HG03280 (cell line): ENCODE measurements around the gene PIGW.

Experiments used
- ATAC-seq: cut with Tn5 transposase; IDR thresholded peaks from one replicate; pipeline ENCODE4 v1.9.1; 2021; ENCODE audit warnings: mild to moderate bottlenecking, moderate library complexity; ENCODE audit not compliant: unreplicated experiment

The PIGW gene

DNA sequence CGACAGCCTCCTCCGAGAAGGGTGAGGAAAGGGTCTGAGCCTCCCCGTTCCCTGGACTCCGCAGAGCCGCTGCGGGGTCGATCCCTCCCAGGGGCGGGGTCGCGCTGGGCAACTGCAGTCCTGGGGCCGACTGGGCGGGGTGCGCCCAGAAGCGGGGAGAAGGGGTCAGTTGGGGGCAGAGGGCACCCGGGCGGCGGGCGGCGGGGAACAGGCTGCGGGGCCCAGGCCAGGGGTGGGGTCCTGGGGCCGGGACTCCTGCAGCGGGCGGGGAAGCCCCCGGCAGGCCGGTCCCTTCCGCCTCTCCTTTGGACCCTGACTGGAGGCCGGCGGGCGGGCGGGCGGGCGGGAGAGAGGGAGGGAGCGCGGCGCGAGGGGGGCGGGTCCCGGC lies 10.3 kb downstream of the PIGW start:
- peak; percentile 36 for ATAC-seq

DNA sequence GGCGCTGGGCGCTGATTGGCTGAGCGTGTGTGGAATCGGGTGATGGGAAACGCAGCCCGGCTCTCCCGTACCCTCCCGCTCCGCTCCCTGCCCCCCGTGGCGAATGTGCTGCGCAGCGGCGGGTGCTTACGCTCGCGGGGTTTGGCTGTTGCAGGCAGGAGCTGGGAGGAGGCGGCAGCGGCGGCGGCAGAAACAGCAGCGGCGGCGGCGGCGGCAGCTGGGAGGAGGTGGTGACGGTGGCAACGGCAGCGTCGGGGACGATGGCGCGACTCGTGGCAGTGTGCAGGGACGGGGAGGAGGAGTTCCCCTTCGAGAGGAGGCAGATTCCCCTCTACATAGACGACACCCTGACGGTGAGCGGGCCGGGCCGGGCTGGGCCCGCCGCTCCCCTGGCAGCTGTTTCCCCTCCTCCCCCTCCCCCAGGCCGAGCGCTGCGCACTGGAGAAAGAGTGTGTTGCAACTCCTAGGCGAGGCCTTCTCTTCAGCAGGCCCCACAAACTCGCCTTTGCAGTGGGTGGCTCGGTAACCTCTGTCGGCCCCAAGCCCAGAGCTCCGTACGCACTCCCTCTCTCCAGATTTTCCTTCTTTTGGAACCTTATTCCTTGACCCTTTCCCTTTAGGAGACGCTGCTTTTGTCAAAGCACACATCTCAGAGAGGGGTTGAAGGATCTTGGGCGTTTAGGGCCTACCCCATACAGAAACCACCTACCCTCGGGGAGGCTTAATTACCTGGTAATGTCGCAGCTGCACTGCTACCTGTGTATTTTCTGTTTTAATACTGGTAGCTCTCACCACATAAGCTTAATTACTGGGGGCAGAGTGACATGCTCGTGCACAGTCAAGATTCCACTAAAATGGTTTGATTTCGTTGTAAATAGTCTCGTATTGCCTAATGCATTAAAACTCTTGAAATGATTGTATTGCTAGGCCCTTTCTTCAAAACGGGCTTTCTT lies 11.0 kb downstream of the PIGW start:
- peak; percentile 70 for ATAC-seq

DNA sequence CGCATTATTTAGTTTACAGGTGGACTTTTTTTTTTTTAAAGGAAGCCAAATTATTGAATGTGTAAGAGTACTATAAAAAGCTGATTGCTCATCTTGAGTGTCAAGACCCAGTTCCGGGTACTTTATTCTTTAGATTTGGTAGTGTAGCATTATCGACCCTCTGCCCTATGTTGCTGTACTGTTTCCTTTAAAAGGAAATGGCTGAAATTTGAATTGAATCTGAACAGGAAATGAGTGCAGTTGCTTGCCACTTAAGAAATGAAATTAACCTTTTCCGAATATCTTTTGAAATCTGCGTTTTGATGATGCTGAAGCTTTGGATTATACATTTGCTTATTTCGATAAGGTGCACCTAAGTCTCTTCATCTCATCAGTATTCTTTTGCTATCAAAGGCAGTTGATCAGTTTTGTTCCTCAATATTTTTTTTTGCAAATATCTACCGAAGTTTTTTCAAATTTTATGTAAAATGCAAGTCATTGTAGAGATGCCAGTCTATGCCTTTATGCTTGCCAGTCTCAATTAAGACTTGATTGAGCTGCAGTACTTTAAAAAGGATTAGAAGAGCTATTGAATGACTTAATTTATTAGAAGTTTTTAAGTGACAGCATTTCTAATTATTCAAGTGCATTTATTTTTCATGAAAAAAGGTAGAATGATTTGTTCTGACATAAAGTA lies 11.8 kb downstream of the PIGW start:
- no peak for ATAC-seq

DNA sequence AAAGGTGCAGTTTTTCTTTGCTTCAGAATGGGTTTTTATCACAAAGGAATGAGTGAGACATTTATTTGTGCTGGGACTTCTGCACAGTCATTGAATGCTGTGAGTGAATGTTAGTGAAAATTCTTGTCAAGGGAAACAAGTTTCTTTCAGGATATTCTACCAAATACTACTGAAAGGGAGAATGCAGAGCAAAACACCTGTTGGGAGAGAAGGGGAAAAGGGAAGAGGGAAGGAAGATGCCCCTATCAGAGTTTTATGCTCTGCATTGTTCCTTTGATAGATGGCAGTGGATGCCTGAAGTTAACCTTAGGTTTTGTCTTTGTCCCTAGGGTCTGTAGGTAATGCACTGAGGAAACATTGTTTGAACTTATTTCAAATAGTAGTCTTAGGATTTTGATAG lies 13.0 kb downstream of the PIGW start:
- ATAC-seq = no peak

DNA sequence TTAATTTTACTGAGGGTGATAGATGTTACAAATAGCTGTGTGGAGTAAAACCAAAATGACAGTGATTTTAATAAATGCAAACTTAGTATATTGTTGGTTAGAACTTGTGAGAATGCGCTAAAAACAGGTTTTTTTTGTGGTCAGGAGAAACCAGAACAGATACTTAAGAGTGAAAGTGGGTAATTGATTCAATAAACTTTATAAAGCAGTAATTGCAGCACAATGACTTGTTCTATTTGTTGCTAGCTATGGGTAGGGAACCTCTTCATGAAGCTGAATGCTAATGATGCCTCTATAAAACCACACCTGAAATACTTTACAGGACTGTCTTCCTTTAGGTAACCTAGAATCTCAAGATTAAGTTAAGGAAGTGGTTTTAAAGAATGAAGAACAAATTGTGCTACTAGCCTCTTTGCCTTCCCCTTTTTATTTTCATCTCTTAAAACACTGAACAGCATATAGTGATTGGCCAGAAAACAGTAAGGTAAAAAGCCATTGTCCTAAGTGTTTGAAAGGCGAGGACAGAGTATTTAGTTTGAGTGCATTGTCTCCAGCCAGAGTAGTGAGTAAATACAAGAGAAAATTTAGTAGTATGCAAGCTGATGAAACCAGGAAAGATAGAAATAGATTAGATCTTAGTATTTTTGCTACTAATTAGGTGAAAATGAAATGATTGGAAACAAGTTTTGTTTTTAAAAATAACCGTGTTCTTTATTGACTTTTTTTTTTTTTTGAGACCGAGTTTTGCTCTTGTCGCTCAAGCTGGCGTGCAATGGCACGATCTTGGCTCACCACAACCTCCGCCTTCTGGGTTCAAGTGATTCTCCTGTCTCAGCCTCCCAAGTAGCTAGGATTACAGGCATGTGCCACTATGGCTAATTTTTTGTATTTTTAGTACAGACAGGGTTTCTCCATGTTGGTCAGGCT lies 16.0 kb downstream of the PIGW start:
- ATAC-seq = no peak

DNA sequence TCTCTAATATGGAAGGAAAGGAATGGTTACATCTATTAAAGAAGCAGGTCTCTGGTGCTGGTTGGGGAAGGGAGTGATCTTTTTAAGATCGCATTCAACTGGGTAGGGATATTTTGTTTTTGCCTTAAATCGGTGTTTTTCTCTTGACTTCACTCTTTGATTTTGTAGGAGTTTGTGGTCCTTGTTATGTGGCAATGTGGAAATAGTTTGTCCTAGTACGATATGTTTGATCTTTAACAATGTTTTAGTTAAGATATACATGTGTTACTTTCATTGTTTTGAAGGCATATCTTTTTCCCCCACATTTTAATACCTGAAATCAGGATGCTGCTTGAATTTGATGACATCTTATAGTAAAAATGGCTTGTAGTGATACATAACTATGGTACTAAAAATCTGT lies 18.7 kb downstream of the PIGW start:
- ATAC-seq = no peak

DNA sequence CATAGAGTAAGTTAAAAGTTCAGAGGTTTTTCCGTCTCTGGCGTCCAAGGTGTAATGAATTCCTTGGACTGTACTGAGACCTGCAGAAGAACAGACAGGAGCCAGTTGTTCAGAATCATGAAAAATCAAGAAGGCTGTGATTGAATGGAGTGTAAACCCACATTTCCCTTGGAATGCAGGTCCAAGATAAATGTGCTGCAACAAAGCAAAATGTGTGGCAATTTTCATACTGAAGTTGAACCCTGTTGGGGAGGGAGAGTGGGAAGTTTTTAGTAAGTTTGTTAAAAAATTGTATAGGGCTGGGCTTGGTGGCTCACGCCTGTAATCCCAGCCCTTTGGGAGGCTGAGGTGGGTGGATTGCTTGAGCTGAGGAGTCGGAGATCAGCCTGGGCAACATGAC lies 31.3 kb downstream of the PIGW start:
- no peak for ATAC-seq

DNA sequence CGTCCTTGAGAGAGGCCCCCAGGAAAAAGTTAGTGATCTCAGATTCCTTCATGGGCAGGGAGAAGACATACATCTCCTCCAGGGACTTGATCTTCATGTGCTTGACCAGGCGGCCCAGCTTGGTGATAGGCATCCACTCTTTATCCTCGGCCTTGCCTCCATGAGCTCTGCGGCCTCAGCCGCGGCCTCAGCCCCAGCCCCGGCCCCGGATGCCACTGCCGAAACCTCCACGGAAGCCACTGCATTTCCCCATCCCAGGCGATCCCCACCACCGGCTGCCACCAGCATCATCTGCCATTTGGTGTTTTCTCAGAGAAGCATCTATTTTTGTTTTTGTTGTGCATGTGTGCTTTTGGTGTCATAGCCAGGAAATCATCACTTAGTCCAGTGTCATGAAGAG lies 40.2 kb downstream of the PIGW start:
- ATAC-seq = no peak

DNA sequence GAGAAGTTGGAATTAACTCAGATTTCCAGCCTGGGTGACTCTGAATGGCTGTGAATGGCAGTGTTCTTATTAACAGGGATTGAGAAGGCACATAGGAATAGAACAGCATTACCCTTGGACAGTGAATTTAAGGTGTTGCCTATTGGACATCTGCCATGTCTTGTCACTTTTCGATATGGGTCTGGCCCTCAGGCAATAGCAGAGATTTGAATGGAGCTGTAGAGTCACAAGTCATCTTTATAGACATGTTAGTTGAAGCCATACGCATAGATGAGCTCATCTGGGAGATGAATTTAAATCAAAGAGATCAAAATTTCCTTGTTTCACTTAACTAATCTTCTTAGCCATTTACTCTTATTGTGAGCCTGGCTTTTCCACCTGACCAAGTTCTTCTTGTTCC lies 42.0 kb downstream of the PIGW start:
- ATAC-seq = no peak

DNA sequence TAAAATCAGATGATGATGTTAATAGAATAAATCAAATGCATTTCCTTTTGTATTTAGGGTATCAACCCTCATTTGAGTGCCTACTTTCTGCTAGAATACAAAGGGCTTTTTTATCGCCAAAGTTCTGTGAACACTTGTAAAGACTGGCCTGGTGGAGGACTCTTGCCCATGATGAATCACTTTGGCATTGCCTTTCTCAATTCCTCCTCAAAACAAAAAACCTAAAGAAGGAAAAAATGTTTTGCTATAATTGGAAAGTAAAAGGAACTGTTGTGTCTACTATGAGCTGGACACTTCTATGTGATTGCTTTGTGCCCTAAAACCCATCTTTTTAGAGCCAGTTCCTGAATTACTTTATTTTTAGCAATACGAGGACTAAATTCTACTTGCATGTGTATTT lies 43.9 kb downstream of the PIGW start:
- no peak for ATAC-seq

DNA sequence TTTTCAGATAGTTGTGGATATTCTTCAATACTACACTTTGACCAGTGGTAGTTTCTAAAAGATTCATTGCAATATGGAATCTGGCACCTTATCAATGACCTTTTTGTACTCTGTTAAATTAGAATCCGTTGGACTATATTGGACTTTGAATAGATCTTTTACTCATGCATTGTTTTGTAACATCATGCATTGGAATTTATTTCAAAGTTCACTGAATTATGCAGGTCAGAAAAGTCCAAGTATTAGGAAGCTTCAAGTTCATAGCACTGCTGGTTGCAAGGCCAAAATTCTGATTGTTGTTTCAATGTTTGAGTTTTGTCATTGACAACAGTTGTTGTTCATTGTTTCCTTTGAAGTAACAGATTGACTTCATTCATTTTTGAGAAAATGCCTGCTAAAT lies 49.0 kb downstream of the PIGW start:
- ATAC-seq = no peak

DNA sequence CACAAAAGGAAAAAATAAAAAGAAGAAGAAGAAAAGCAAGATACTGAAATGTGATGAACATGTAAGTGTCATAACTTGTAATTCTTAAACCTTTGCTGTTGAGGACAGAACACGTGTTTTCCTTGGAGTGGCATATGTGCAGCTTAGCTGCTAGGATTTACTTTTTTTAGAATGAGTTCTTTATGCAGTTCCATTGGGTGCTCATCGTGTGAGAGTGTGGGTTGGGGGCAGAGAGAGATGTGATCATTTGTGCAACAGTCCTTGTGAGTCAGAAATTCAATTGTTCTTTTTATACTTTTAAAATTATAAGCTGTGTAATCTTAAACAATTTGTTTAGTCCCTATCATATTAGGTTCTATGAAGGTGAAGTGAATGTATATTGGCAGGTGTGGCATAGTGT lies 51.4 kb downstream of the PIGW start:
- no peak for ATAC-seq
